HepG2 (cell line): ENCODE results near the gene THOC6. TPM values are rescaled to one million over a fixed set of nuclear protein-coding genes. Genes with fewer than 3 reads are reported as not detected.

Experiments
- CBFB ChIP-seq: sonication (generic); formaldehyde crosslinking; IDR thresholded peaks from 2 replicates; pipeline ENCODE4 v1.4.0; 2020; ENCODE audit warnings: missing genetic modification reagents
- FOSL2 ChIP-seq: sonication (generic); formaldehyde crosslinking; IDR thresholded peaks from 2 replicates; pipeline ENCODE4 v1.4.0; 2020; ENCODE audit warnings: missing genetic modification reagents
- FOXA3 ChIP-seq: IDR thresholded peaks from 2 replicates; pipeline ENCODE4 v1.6.1; 2016; ENCODE audit warnings: missing genetic modification reagents, missing compliant biosample characterization
- JARID2 ChIP-seq: sonication (generic); formaldehyde crosslinking; IDR thresholded peaks from 2 replicates; pipeline ENCODE4 v1.8.1; 2023; ENCODE audit warnings: missing genetic modification reagents, inconsistent platforms; ENCODE audit not compliant: insufficient replicate concordance
- MED1 ChIP-seq: sonication (generic); formaldehyde crosslinking; IDR thresholded peaks from 2 replicates; pipeline ENCODE4 v1.4.0; 2020; ENCODE audit warnings: missing genetic modification reagents
- THAP11 ChIP-seq: IDR thresholded peaks from 2 replicates; pipeline ENCODE4 v1.6.1; 2016; ENCODE audit warnings: missing biosample characterization, missing genetic modification reagents
- ZNF225 ChIP-seq: sonication (generic); formaldehyde crosslinking; IDR thresholded peaks from 2 replicates; pipeline ENCODE4 v1.4.0; 2020; ENCODE audit warnings: mild to moderate bottlenecking, missing genetic modification reagents
- ZNF335 ChIP-seq: sonication (generic); formaldehyde crosslinking; IDR thresholded peaks from 2 replicates; pipeline ENCODE4 v1.4.0; 2020; ENCODE audit warnings: missing genetic modification reagents
- ZNF746 ChIP-seq: sonication (generic); formaldehyde crosslinking; IDR thresholded peaks from 2 replicates; pipeline ENCODE4 v1.8.0; 2022; ENCODE audit warnings: mild to moderate bottlenecking, missing genetic modification reagents
- polyA plus RNA-seq, 8 experiments: library from polyadenylated mRNA; depleted of rRNA in 3 of 8; stranded (reverse) in 7 of 8; unstranded in 1 of 8; fragments of >200 nt; fragmentation: Illumina TruSeq in 4 of 8; extraction: Trizol in 4 of 8; gene quantifications; 2 replicates each; pipeline versions ENCODE4 v1.2.1 to v1.2.3, GENCODE V29; 2011 to 2016; ENCODE audit warnings: low read depth in 4 of 8, missing spikeins in 1 of 8, mixed read lengths in 1 of 8; ENCODE audit not compliant: insufficient read depth in 1 of 8
- total RNA-seq, 5 experiments: library from RNA; depleted of rRNA; stranded (reverse); fragments of >200 nt; fragmentation: Illumina TruSeq; extraction: Trizol; gene quantifications; 2 replicates each; pipeline ENCODE4 v1.2.3, GENCODE V29; 2016; ENCODE audit warnings: low read depth in 1 of 5
- TF ChIP-seq, protein P1 (sequence below): IDR thresholded peaks from 2 replicates; pipeline ENCODE4 v1.4.0; 2020; ENCODE audit warnings: mild to moderate bottlenecking, missing genetic modification reagents
- TF ChIP-seq, protein P2 (sequence below): sonication (generic); formaldehyde crosslinking; IDR thresholded peaks from 2 replicates; pipeline ENCODE4 v1.5.1; 2020; ENCODE audit warnings: mild to moderate bottlenecking, missing genetic modification reagents, moderate library complexity
- TF ChIP-seq, protein P3 (sequence below): conservative IDR thresholded peaks from 2 replicates; pipeline ENCODE4 v1.6.1; 2018; ENCODE audit warnings: missing genetic modification reagents
- TF ChIP-seq, protein P4 (sequence below), 2 experiments: sonication (generic) in 1 of 2; formaldehyde crosslinking in 1 of 2; IDR thresholded peaks; 2 replicates each; pipeline versions ENCODE4 v1.6.1 to v1.9.0; 2014 to 2022; ENCODE audit warnings: antibody characterized with exemption in 1 of 2, borderline replicate concordance in 1 of 2, inconsistent platforms in 1 of 2, low read depth in 1 of 2, missing genetic modification reagents in 1 of 2

The THOC6 gene
- total and polyA plus RNA-seq, 2 of the 13 experiments (the other 11 are each of a cell fraction or from before 2014, with no cell fraction given) = 32.1 to 37.0 TPM

DNA sequence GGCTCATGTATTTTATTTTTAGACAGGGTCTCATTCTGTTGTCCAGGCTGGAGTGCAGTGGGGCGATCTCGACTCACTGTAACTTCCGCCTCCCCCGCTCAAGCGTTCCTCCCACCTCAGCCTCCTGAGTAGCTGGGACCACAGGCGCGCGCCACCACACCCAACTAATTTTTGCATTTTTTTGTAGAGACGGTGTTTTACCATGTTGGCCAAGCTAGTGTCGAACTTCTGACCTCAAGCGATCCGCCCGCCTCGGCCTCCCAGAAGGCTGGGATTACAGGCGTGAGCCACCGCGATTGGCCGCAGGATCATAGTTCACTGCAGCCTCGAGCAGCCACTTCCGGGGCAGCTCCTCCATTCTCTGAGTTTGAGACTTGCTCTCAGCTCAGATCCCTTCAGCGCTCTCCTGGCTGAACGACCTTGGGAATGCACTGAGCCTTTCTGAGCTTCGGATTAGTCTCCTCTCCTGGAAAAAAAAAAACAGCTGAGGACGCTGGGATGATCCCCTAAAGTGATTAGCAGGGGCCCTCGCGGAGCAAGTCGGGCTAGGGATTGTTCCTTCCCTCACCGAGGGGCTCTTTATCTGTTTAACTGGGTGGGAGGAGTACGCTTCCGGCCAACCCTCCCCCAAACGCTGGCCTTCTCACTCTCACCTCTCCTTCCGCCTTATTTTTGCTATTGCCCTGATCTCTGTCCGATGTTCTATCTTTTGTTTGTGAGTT lies 42.5 kb upstream of the THOC6 start (continued):
- TF ChIP-seq MED1 (CRISPR knock-in tag) = peak; percentile 47; the same call in 1 of the 2 replicates
- TF ChIP-seq FOXA3 (CRISPR knock-in tag) = peak; percentile 9; the same call in 1 of the 2 replicates
- TF ChIP-seq, protein P1, sequence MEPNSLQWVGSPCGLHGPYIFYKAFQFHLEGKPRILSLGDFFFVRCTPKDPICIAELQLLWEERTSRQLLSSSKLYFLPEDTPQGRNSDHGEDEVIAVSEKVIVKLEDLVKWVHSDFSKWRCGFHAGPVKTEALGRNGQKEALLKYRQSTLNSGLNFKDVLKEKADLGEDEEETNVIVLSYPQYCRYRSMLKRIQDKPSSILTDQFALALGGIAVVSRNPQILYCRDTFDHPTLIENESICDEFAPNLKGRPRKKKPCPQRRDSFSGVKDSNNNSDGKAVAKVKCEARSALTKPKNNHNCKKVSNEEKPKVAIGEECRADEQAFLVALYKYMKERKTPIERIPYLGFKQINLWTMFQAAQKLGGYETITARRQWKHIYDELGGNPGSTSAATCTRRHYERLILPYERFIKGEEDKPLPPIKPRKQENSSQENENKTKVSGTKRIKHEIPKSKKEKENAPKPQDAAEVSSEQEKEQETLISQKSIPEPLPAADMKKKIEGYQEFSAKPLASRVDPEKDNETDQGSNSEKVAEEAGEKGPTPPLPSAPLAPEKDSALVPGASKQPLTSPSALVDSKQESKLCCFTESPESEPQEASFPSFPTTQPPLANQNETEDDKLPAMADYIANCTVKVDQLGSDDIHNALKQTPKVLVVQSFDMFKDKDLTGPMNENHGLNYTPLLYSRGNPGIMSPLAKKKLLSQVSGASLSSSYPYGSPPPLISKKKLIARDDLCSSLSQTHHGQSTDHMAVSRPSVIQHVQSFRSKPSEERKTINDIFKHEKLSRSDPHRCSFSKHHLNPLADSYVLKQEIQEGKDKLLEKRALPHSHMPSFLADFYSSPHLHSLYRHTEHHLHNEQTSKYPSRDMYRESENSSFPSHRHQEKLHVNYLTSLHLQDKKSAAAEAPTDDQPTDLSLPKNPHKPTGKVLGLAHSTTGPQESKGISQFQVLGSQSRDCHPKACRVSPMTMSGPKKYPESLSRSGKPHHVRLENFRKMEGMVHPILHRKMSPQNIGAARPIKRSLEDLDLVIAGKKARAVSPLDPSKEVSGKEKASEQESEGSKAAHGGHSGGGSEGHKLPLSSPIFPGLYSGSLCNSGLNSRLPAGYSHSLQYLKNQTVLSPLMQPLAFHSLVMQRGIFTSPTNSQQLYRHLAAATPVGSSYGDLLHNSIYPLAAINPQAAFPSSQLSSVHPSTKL = peak; percentile 51
- TF ChIP-seq FOSL2 = 0 out of 2 replicates have a peak, but pooled peaks have one; percentile 4
- peak; percentile 56 for TF ChIP-seq THAP11 (CRISPR knock-in tag)
- TF ChIP-seq ZNF335 (CRISPR knock-in tag) = no peak
- TF ChIP-seq, protein P2, sequence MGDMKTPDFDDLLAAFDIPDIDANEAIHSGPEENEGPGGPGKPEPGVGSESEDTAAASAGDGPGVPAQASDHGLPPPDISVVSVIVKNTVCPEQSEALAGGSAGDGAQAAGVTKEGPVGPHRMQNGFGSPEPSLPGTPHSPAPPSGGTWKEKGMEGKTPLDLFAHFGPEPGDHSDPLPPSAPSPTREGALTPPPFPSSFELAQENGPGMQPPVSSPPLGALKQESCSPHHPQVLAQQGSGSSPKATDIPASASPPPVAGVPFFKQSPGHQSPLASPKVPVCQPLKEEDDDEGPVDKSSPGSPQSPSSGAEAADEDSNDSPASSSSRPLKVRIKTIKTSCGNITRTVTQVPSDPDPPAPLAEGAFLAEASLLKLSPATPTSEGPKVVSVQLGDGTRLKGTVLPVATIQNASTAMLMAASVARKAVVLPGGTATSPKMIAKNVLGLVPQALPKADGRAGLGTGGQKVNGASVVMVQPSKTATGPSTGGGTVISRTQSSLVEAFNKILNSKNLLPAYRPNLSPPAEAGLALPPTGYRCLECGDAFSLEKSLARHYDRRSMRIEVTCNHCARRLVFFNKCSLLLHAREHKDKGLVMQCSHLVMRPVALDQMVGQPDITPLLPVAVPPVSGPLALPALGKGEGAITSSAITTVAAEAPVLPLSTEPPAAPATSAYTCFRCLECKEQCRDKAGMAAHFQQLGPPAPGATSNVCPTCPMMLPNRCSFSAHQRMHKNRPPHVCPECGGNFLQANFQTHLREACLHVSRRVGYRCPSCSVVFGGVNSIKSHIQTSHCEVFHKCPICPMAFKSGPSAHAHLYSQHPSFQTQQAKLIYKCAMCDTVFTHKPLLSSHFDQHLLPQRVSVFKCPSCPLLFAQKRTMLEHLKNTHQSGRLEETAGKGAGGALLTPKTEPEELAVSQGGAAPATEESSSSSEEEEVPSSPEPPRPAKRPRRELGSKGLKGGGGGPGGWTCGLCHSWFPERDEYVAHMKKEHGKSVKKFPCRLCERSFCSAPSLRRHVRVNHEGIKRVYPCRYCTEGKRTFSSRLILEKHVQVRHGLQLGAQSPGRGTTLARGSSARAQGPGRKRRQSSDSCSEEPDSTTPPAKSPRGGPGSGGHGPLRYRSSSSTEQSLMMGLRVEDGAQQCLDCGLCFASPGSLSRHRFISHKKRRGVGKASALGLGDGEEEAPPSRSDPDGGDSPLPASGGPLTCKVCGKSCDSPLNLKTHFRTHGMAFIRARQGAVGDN (CRISPR knock-in tag) = peak; percentile 83
- peak; percentile 65 for TF ChIP-seq JARID2 (CRISPR knock-in tag)
- no peak for TF ChIP-seq CBFB (CRISPR knock-in tag)
- TF ChIP-seq, protein P3, sequence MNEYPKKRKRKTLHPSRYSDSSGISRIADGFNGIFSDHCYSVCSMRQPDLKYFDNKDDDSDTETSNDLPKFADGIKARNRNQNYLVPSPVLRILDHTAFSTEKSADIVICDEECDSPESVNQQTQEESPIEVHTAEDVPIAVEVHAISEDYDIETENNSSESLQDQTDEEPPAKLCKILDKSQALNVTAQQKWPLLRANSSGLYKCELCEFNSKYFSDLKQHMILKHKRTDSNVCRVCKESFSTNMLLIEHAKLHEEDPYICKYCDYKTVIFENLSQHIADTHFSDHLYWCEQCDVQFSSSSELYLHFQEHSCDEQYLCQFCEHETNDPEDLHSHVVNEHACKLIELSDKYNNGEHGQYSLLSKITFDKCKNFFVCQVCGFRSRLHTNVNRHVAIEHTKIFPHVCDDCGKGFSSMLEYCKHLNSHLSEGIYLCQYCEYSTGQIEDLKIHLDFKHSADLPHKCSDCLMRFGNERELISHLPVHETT (CRISPR knock-in tag) = no peak; the same call in 1 of the 2 replicates
- TF ChIP-seq ZNF746 (CRISPR knock-in tag) = peak; percentile 26; the same call in 1 of the 2 replicates
- no peak; the same call in 1 of the 2 replicates for TF ChIP-seq ZNF225 (CRISPR knock-in tag)
- TF ChIP-seq, protein P4, sequence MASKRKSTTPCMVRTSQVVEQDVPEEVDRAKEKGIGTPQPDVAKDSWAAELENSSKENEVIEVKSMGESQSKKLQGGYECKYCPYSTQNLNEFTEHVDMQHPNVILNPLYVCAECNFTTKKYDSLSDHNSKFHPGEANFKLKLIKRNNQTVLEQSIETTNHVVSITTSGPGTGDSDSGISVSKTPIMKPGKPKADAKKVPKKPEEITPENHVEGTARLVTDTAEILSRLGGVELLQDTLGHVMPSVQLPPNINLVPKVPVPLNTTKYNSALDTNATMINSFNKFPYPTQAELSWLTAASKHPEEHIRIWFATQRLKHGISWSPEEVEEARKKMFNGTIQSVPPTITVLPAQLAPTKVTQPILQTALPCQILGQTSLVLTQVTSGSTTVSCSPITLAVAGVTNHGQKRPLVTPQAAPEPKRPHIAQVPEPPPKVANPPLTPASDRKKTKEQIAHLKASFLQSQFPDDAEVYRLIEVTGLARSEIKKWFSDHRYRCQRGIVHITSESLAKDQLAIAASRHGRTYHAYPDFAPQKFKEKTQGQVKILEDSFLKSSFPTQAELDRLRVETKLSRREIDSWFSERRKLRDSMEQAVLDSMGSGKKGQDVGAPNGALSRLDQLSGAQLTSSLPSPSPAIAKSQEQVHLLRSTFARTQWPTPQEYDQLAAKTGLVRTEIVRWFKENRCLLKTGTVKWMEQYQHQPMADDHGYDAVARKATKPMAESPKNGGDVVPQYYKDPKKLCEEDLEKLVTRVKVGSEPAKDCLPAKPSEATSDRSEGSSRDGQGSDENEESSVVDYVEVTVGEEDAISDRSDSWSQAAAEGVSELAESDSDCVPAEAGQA (IDR thresholded peaks at IDR 0.05; ENCODE audit: low read depth) = no peak
- TF ChIP-seq, protein P4 (CRISPR knock-in tag; IDR thresholded peaks at IDR 0.05; ENCODE audit: borderline replicate concordance) = no peak
